Colonic mucosa (tissue), 4 donors: ENCODE measurements around the gene PLCD3. TPM values are rescaled to one million over a fixed set of nuclear protein-coding genes. Genes with fewer than 3 reads are reported as not detected.

Experiments used
- DNase-seq: peaks from one replicate; pipeline ENCODE4 v3.0.0-alpha.2; 2020
- H3K27ac ChIP-seq: fragments of 200-600 bp; one replicate; pipeline ENCODE4 v1.8.0; 2021
- H3K27me3 ChIP-seq: fragments of 200-600 bp; one replicate; pipeline ENCODE4 v1.8.0; 2021
- H3K36me3 ChIP-seq: fragments of 200-600 bp; one replicate; pipeline ENCODE4 v1.8.0; 2021
- H3K4me1 ChIP-seq: fragments of 200-600 bp; one replicate; pipeline ENCODE4 v1.8.0; 2021; ENCODE audit warnings: mild to moderate bottlenecking
- H3K4me3 ChIP-seq: fragments of 200-600 bp; one replicate; pipeline ENCODE4 v1.8.0; 2021
- H3K9ac ChIP-seq, 2 donors: one replicate each; pipeline ENCODE4 v1.7.0; 2013; ENCODE audit warnings: control low read depth in 2 of 2, low read depth in 2 of 2, low read length in 2 of 2
- H3K9me3 ChIP-seq: fragments of 200-600 bp; one replicate; pipeline ENCODE4 v1.8.0; 2021
- CTCF ChIP-seq: fragments of 200-600 bp; IDR thresholded peaks from one replicate; pipeline ENCODE4 v1.8.0; 2022; ENCODE audit warnings: antibody characterized with exemption, mild to moderate bottlenecking
- intact Hi-C: fragments of 100-400 bp; cut with DNase I; formaldehyde crosslinking; loops from one replicate; pipeline ENCODE4 v1.14.1; 2022
- total RNA-seq, 2 donors: library from RNA; stranded (reverse); fragmentation: NEBNext Ultra II Directional in 1 of 2; extraction: Animal tissue kit (Norgen Biotek cat#: 25700) in 1 of 2; gene quantifications; one replicate each; pipeline ENCODE4 v1.2.1, GENCODE V29; 2021
- donor health status: healthy.
- donor health status: DM: no; HTN: no; CAD: no.
- donor health status: DM: no; HTN: no; CAD: no.

Gene PLCD3
- total RNA-seq, 2 donors from 2014 or later = 300 to 312 TPM

GRCh38 chr17:45104029-45104428 lies 28.3 kb downstream of the PLCD3 start:
- H3K9ac ChIP-seq = no peak overlapping the region
- no peak for TF ChIP-seq CTCF
- no peak overlapping the region for H3K4me3 ChIP-seq
- intact Hi-C loops = no loop called here
- peaks cover 26% of the 10 kb centered on the region for H3K36me3 ChIP-seq
- DNase-seq = no peak
- no peaks in the 10 kb centered on the region for H3K4me1 ChIP-seq
- no peak overlapping the region for H3K27ac ChIP-seq
- H3K27me3 ChIP-seq = no peaks in the 10 kb centered on the region
- no peaks in the 10 kb centered on the region for H3K9me3 ChIP-seq

DNA sequence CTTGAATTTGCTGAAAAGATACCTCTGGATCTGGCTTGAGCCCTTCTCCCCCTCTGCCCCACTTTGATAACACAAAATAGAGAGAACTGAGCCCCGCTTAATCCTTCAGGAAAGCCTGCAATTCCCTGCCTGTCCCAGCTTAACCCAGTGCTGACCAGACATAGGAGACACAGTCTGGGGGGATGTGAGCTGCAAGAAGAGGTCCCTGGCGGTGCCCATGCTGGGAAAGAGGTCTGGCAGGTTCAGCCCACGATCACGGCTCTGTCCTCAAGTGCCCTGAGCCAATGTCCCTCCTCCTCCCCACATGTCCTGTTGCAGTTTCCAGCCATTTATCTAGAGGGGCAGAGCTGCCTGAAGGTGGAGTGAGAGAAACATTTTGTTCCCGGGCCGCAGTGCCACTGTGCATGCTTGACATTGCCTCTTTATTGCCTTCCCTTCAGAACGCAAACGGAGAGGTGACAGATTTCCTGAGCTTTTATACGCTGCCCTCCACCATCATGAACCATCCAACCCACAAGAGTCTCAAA lies 29.0 kb downstream of the PLCD3 start:
- no peak overlapping the region for H3K27ac ChIP-seq
- no peak overlapping the region for H3K9ac ChIP-seq
- H3K27me3 ChIP-seq = no peaks in the 10 kb centered on the region
- TF ChIP-seq CTCF = no peak
- peaks cover 26% of the 10 kb centered on the region for H3K36me3 ChIP-seq
- intact Hi-C loops = no loop called here
- H3K9me3 ChIP-seq = no peaks in the 10 kb centered on the region
- H3K4me1 ChIP-seq = no peaks in the 10 kb centered on the region
- DNase-seq = no peak
- H3K4me3 ChIP-seq = no peak overlapping the region

- Histone ChIP-seq H3K9me3 (no peaks in the 10 kb centered on the region), H3K9ac (no peak overlapping the region), H3K4me1 (no peaks in the 10 kb centered on the region), H3K27ac (no peak overlapping the region), H3K36me3 (peaks cover 26% of the 10 kb centered on the region), H3K27me3 (no peaks in the 10 kb centered on the region), H3K4me3 (no peak overlapping the region)
- DNase-seq = no peak
- intact Hi-C loops = no loop called here
- TF ChIP-seq CTCF = no peak
These were observed 29.5 kb downstream of the PLCD3 start for GRCh38 chr17:45102856-45103255.

GRCh38 chr17:45101883-45102811 lies 30.2 kb downstream of the PLCD3 start:
- DNase-seq = no peak
- peaks cover 26% of the 10 kb centered on the region for H3K36me3 ChIP-seq
- H3K27me3 ChIP-seq = no peaks in the 10 kb centered on the region
- H3K4me1 ChIP-seq = no peaks in the 10 kb centered on the region
- no peak overlapping the region for H3K4me3 ChIP-seq
- TF ChIP-seq CTCF = no peak
- H3K9me3 ChIP-seq = no peaks in the 10 kb centered on the region
- H3K9ac ChIP-seq = no peak overlapping the region
- no peak overlapping the region for H3K27ac ChIP-seq
- intact Hi-C loops = no loop called here

- DNase-seq = no peak
- Histone ChIP-seq H3K4me3 (no peak overlapping the region), H3K9me3 (no peaks in the 10 kb centered on the region), H3K9ac (no peak overlapping the region), H3K27ac (no peak overlapping the region), H3K4me1 (no peaks in the 10 kb centered on the region), H3K36me3 (peaks cover 26% of the 10 kb centered on the region), H3K27me3 (no peaks in the 10 kb centered on the region)
- intact Hi-C loops = no loop called here
- TF ChIP-seq CTCF = no peak
These were observed 30.8 kb downstream of the PLCD3 start for GRCh38 chr17:45101546-45101882.
